Subcutaneous abdominal adipose tissue (tissue), 5 donors: Measurements from ENCODE around the gene CCNH.

Experiments
- H3K27ac ChIP-seq: one replicate; pipeline ENCODE4 v1.7.0; 2013; ENCODE audit warnings: low read depth, mild to moderate bottlenecking, inconsistent platforms, low read length, moderate library complexity
- H3K27me3 ChIP-seq, 5 donors: one replicate each; pipeline ENCODE4 v1.7.0; 2013; ENCODE audit warnings: low read length in 5 of 5, inconsistent platforms in 1 of 5; ENCODE audit not compliant: control insufficient read depth in 5 of 5, insufficient read depth in 4 of 5
- H3K36me3 ChIP-seq, 5 donors: one replicate each; pipeline ENCODE4 v1.7.0; 2013; ENCODE audit warnings: low read length in 5 of 5; ENCODE audit not compliant: control insufficient read depth in 5 of 5, insufficient read depth in 5 of 5
- H3K4me1 ChIP-seq, 5 donors: one replicate each; pipeline ENCODE4 v1.7.0; 2013; ENCODE audit warnings: low read length in 5 of 5, mild to moderate bottlenecking in 3 of 5, moderate library complexity in 1 of 5; ENCODE audit not compliant: control insufficient read depth in 5 of 5, insufficient read depth in 5 of 5
- H3K4me3 ChIP-seq, 5 donors: one replicate each; pipeline ENCODE4 v1.7.0; 2013; ENCODE audit warnings: low read length in 5 of 5, low read depth in 1 of 5
- H3K9ac ChIP-seq, 5 donors: one replicate each; pipeline ENCODE4 v1.7.0; 2013; ENCODE audit warnings: low read length in 5 of 5, mild to moderate bottlenecking in 4 of 5, moderate library complexity in 3 of 5
- H3K9me3 ChIP-seq, 5 donors: one replicate each; pipeline ENCODE4 v1.7.0; 2013; ENCODE audit warnings: low read length in 5 of 5; ENCODE audit not compliant: control insufficient read depth in 5 of 5
- donor health status: healthy.
- donor health status: healthy.
- donor health status: healthy.
- donor health status: healthy.
- donor health status: healthy.

Gene CCNH

GRCh38 chr5:87372705-87373104 lies 40.0 kb downstream of the CCNH start:
- H3K27ac ChIP-seq = peak overlapping the region; percentile 19
- H3K27me3 ChIP-seq = no peaks in the 10 kb centered on the region
- H3K9me3 ChIP-seq = no peaks in the 10 kb centered on the region
- no peak overlapping the region for H3K4me3 ChIP-seq
- no peaks in the 10 kb centered on the region for H3K4me1 ChIP-seq
- H3K36me3 ChIP-seq = peaks cover 28 to 69% (median 47%) of the 10 kb centered on the region in 5 donors
- no peak overlapping the region for H3K9ac ChIP-seq

GRCh38 chr5:87369431-87369830 lies 43.3 kb downstream of the CCNH start:
- Histone ChIP-seq H3K4me3 (no peak overlapping the region), H3K9ac (no peak overlapping the region), H3K36me3 (peaks cover 7 to 55% (median 33%) of the 10 kb centered on the region in 5 donors), H3K9me3 (no peaks in the 10 kb centered on the region), H3K27me3 (no peaks in the 10 kb centered on the region), H3K27ac (no peak overlapping the region), H3K4me1 (no peaks in the 10 kb centered on the region)

- Histone ChIP-seq H3K4me1 (peaks cover 0 to 3% (median 0%) of the 10 kb centered on the region in 5 donors), H3K4me3 (no peak overlapping the region), H3K9ac (no peak overlapping the region), H3K27me3 (no peaks in the 10 kb centered on the region), H3K27ac (no peak overlapping the region), H3K9me3 (no peaks in the 10 kb centered on the region), H3K36me3 (peaks cover 7 to 59% (median 33%) of the 10 kb centered on the region in 5 donors)
Observed at GRCh38 chr5:87368601-87369000, 44.1 kb downstream of the CCNH start.

- Histone ChIP-seq H3K4me3 (no peak overlapping the region), H3K4me1 (peaks cover 0 to 7% (median 0%) of the 10 kb centered on the region in 5 donors), H3K9ac (no peak overlapping the region), H3K27ac (no peak overlapping the region), H3K27me3 (no peaks in the 10 kb centered on the region), H3K9me3 (no peaks in the 10 kb centered on the region), H3K36me3 (peaks cover 6 to 46% (median 22%) of the 10 kb centered on the region in 5 donors)
Observed at GRCh38 chr5:87367243-87367642, 45.5 kb downstream of the CCNH start.

- peak overlapping the region in 1 of 5 donors; percentile 10 for H3K9ac ChIP-seq
- H3K4me1 ChIP-seq = peaks cover 0 to 26% (median 10%) of the 10 kb centered on the region in 5 donors
- H3K9me3 ChIP-seq = no peaks in the 10 kb centered on the region
- peak overlapping the region; percentile 74 for H3K27ac ChIP-seq
- peaks cover 2 to 29% (median 14%) of the 10 kb centered on the region in 5 donors for H3K36me3 ChIP-seq
- H3K4me3 ChIP-seq = no peak overlapping the region
- no peaks in the 10 kb centered on the region for H3K27me3 ChIP-seq
Observed at GRCh38 chr5:87361536-87362213, 51.1 kb downstream of the CCNH start.

GRCh38 chr5:87361031-87361445 lies 51.7 kb downstream of the CCNH start:
- H3K27me3 ChIP-seq = no peaks in the 10 kb centered on the region
- peaks cover 0 to 26% (median 10%) of the 10 kb centered on the region in 5 donors for H3K4me1 ChIP-seq
- H3K36me3 ChIP-seq = peaks cover 2 to 25% (median 15%) of the 10 kb centered on the region in 5 donors
- H3K9ac ChIP-seq = no peak overlapping the region
- no peaks in the 10 kb centered on the region for H3K9me3 ChIP-seq
- H3K4me3 ChIP-seq = no peak overlapping the region
- peak overlapping the region; percentile 74 for H3K27ac ChIP-seq

GRCh38 chr5:87360132-87360531 lies 52.6 kb downstream of the CCNH start:
- H3K27ac ChIP-seq = peak overlapping the region; percentile 74
- H3K4me1 ChIP-seq = peaks cover 0 to 26% (median 10%) of the 10 kb centered on the region in 5 donors
- no peaks in the 10 kb centered on the region for H3K27me3 ChIP-seq
- H3K4me3 ChIP-seq = no peak overlapping the region
- peaks cover 5 to 29% (median 15%) of the 10 kb centered on the region in 5 donors for H3K36me3 ChIP-seq
- H3K9me3 ChIP-seq = no peaks in the 10 kb centered on the region
- H3K9ac ChIP-seq = no peak overlapping the region

- Histone ChIP-seq H3K4me3 (no peak overlapping the region), H3K36me3 (peaks cover 5 to 33% (median 11%) of the 10 kb centered on the region in 5 donors), H3K9ac (no peak overlapping the region)
Observed at GRCh38 chr5:87359106-87359505, 53.6 kb downstream of the CCNH start.

GRCh38 chr5:87354496-87354895 lies 58.2 kb downstream of the CCNH start:
- Histone ChIP-seq H3K4me1 (no peaks in the 10 kb centered on the region), H3K27ac (no peak overlapping the region), H3K9ac (no peak overlapping the region), H3K27me3 (no peaks in the 10 kb centered on the region), H3K36me3 (peaks cover 9 to 45% (median 18%) of the 10 kb centered on the region in 5 donors), H3K9me3 (no peaks in the 10 kb centered on the region), H3K4me3 (no peak overlapping the region)

More at GRCh38 chr5:87359106-87359505, 53.6 kb downstream of the CCNH start:
- H3K4me1 ChIP-seq = peaks cover 0 to 26% (median 10%) of the 10 kb centered on the region in 5 donors
- no peaks in the 10 kb centered on the region for H3K9me3 ChIP-seq
- no peak overlapping the region for H3K27ac ChIP-seq
- H3K27me3 ChIP-seq = no peaks in the 10 kb centered on the region

GRCh38 chr5:87347841-87348240 lies 64.9 kb downstream of the CCNH start:
- peaks cover 8 to 19% (median 11%) of the 10 kb centered on the region in 5 donors for H3K36me3 ChIP-seq
- no peak overlapping the region for H3K9ac ChIP-seq
- H3K4me3 ChIP-seq = no peak overlapping the region
- peaks cover 0 to 5% (median 0%) of the 10 kb centered on the region in 5 donors for H3K4me1 ChIP-seq
- no peaks in the 10 kb centered on the region for H3K9me3 ChIP-seq
- no peak overlapping the region for H3K27ac ChIP-seq
- H3K27me3 ChIP-seq = no peaks in the 10 kb centered on the region
